ENCODE measurements around the gene PLA2G1B.

Gene PLA2G1B

DNA sequence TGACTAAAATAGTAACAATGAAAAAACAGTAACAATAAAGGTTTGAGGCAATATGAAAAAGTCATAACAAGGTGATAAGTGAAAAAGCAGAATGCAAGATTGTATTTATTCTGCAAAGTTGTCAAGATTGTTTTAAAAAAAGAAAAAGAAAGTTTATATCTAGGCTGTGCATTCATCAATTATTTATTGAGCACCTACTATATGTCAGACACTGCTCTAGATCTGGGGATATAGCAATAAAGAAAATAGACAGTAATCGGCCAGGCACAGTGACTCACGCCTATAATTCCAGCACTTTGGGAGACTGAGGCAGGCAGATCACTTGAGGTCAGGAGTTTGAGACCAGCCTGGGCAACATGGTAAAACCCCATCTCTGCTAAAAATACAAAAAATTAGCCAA is 3.8 kb downstream of the PLA2G1B start:
- no peak for DNase-seq

DNA sequence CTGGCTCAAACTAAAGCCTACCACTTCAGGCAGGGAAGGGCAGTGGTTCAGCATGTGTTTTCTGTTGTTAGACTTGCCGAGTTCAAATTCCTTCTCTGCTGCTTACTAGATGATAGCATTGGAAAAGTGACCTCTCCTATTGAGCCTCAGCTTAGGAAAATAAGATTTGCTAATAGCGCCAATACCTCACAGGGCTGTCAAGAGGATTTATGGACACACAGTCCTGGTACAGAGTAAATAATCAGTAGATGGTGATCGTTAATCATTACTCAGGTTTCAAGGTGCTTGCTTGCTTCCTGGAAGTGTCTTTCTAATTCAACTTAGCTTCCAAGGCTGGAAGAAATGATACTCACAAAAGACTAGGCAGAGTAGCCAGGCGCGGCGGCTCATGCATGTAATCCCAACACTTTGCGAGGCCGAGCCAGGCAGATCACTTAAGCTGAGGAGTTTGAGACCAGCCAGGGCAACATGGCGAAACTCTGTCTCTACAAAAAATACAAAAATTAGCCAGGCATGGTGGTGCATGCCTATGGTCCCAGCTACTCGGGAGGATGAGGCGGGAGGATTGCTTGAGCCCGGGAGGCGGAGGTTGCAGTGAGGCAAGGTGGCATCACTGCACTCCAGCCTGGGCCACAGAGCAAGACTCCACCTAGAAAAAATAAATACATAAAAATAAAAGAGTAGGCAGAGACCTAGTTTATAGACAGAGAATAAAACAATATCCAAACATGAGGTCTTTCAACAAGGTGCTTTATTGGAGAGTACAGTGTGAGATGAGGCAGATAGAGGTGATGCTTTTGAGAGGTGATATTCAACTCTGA is 6.0 kb downstream of the PLA2G1B start:
- no peak for DNase-seq

DNA sequence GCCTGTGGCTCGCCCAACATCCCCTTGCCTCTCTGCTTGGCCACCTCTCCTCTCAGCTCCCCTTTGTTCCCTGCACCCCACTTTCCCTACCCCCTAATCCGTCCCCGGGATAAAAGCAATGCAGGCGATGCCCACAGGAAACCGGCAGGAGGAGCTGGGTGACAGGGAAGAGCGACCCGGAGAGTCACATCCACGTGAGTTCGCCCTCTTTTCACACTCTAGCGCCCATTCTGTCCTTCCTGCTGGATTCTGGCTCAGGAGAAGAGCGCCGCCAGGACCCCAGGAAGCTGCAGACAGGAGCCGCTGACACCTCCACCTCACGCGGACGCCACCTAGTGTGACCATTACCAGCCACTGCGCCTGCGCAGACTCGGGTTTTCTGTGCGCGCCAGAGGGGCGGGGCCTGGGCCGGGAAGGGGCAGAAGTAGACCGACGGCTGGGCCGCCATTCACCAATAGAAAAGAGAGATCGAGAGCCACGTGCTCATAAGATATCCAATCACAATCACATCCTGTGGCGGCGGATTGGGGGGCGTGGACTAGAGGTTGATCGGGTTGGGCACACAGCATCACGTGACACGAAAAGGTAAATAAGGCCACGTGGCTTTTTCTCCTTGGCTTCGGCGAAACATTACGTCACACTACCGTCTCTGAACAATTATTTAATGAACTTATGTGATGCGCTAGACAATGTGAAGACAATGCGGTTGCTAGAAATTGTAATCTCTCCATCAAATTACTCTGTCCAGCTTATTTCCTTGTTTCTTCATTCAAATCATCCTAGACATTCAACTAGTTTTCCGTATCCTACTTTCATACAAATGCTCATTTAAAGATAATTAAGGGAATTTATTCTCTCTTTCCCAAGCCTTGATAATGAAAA is 10.1 kb downstream of the PLA2G1B start:
- DNase-seq: peak; percentile 100

DNA sequence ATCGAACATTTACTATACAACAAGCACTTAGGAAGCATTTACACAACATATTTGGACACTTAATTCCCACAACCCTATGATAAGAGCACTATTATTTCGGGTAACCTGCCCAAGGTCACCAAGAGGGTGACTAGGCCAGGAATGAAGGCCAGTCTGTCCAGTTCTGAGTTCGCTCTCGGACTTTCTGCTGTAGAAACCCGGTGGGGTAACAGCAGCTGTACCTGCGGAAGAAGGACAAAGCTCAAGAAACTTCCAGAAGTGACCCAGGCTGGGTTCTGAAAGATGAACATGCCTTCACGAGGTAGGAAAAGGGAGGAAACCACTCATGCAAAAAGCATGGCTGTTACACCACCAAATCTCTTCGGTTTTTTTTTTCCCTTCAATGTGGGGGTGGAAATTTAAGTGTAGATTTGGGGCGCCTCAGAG is 10.8 kb downstream of the PLA2G1B start:
- no peak for DNase-seq

DNA sequence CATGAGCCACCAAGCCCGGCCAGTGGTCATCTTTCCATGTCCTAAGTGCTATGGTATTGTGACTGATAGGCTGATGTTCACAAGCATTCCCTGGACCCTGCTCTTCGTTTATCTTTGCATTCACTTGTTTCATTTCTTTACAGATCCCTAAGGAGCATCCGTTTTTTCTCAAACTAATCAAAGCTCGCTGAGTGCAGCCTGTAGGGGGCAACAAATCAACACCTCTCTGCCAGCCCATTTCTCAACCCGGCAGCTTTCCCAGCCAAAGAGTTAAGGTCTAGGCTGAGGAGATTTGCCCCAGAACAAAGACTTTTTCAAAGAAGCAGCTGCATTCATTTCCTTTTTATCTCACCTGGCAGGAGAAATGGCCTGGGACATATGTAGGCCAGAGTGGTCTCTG is 13.4 kb downstream of the PLA2G1B start:
- no peak for DNase-seq

DNA sequence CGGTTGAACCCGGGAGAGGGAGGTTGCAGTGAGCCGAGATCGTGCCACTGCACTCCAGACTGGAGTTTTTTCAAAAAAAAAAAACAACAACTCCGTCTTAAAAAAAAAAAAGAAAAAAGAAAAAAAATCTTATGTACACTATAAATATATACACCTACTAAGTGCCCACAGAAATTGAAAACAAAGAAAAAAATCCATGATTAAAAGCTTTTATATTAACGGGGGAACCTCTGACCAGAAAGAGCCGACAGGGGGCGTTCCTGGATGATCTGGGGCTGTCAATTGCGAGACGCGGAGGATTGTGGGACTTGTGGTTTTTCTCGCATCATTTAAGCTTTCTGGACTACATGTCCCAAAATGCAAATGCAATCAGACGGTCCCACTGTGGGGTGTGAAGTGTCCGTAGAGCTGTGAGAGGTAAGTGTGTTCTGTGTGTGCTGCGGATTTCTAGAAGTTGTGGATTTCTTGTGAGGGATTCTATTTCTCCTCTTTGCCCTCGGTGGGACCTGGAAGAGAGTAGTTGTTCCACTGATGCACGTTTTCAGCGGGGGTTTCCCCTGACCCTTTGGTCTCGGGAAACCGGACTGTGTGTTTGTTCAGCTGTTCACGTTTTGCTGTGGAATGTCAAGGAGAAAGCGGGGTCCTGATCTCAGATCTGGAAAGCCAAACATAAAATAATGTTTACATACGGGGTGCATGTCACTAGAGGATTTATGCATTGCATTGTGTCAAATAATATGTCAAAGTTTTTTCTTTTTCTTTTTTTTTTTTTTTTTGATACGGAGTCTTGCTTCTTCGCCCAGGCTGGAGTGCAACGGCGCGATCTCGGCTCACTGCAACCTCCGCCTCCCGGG is 25.4 kb downstream of the PLA2G1B start, which contains the start of gene SIRT4:
TSS of gene SIRT4 (plus strand) at position 360 of the 854 bp plus-strand sequence. CDS start 1,241 bp downstream, outside the sequence.
- peak; percentile 94 for DNase-seq

DNA sequence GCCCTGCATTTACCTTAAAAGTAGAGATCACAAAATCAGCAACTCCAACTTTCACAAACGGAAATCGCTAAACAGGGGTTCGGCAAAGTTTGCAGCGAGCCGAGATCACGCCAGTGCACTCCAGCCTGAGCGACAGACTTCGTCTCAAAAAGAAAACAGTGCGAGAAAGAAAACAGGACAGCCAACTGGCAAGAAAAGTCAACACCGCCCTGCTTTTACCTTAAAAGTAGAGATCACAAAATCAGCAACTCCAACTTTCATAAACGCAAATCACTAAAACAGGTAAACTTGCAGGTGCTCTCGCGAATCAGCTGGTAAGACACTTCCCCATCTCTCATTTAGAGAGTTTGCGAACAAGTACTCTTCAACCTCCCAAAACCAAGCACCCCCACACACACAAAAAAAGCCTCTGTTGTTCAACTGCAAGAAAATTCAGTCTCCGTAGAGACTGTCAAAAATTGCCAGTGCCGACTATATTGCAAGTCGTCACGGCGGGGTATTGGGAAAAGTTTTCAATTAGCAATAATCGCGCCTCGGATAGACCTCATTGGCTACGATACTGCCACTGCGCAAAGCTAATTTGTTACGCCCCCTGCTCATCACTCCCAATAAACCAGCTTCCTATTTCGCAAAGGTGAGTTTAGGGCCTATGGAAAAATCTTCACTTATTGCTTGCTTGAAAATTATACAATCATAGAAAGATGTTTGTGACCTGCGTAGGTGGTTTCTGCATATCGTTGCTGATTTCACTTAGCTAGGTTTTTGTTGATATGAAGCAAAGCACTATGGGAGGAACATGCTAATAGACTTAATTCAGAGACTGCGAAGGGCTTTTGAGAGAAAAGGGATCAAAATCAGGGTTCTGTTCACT is 34.7 kb downstream of the PLA2G1B start, which contains the start of gene RNU4-1:
TSS of gene RNU4-1 (minus strand) at position 577 of the 871 bp plus-strand sequence.
- DNase-seq: peak; percentile 96

DNA sequence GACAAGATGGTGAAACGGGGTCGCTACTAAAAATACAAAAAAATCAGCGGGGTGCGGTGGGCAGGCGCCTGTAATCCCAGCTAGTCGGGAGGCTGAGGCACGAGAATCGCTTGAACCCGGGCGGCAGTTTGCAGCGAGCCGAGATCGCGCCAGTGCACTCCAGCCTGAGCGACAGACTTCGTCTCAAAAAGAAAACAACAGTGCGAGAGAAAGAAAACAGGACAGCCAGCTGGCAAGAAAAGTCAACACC is 35.2 kb downstream of the PLA2G1B start:
- no peak for DNase-seq

DNA sequence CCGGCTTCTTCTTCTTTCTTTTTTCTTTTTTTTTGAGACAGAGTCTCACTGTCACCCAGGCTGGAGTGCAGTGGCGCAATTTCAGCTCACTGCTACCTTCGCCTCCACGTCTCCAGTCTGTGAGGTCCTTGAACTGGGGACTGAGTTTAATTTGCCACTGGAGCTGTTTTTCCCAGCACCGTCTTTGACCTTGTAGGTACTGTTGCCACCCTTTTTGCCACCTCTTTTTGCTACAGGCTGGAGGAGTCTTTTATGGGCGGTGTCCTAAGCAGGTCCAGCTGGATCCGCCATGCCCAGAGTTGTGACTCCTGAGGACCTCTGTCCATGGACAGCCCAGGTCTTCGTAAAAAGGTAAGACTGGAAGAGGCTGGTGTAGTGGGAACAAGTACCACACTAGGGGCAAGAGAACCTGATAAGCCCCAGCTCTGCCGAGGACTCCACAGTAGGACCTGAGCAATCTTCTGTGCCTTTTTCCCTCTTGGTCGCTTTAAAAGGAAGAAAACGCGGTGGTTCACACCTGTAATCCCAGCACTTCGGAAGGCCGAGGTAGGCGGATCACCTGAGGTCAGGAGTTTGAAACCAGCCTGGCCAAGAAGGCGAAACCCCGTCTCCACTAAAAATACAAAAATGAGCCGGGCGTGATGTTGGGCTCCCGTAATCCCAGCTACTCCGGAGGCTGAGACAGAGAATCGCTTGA is 36.8 kb downstream of the PLA2G1B start:
- no peak for DNase-seq

DNA sequence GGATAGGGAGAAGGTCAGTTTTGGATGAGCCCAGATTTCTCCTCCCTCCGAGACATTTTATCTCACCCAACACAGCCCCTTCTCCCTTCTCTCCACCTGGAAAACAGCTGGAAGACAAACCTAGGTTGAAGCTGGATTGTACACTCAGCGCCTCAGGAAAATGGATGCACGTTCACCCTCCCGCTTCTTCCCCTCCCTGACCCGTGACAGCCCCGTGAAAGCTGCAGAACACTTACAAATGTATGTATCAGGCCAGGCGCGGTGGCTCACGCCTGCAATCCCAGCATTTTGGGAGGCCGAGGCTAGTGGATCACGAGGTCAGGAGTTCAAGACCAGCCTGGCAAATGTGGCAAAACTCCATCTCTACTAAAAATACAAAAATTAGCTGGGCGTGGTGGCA is 40.1 kb downstream of the PLA2G1B start:
- no peak for DNase-seq

DNA sequence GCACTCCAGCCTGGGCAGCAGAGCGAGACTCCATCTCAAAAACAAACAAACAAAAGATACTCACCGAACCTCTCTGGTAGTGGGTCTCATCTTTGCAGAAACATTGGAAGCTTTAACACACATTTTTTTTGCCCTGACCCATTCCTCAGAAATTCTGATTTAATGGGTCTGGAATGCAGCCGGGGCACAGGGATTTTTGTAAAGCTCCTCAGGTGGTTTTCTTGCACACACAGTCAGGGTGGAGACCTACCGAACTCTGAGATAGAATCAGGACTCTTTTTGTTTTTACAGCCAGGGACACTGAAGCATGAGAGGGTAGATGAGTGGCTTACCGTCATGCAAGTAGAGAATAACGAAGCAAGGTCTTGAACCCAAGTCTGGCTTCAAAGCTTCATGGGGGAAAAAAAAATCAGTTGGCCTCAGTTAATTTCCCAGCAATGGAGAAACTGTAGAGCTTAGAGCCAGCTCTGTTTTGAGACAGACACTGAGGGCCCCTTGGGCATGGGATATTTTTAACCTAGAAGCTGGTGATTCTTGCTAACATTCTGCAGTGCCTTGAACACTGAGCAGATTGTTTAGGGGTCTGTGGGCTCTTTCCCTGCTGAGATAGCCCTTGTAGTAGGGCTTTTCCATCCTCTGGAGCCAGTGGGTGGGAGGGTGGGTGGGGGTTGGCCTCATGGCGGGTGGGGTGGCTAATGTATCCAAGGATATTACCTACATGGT is 40.6 kb downstream of the PLA2G1B start:
- no peak for DNase-seq

DNA sequence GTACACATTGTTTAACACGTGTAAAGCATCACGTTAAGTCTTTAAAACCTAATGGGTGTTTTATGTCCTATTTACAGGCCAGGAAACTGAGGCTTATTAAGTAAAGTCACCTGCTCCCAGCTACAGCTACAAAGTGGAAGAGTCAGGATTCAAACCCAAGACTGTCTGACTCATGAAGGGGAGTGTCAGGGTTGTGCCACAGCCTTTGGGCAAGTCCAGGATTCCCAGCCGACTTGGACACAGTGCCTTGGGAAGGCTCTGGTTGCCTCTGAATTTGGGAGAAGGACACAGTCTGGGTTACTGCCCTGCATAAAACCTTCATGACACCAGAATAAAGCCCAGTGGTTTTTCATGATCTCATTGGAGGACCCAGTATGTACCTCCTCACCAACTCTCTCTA is 43.2 kb downstream of the PLA2G1B start:
- no peak for DNase-seq

DNA sequence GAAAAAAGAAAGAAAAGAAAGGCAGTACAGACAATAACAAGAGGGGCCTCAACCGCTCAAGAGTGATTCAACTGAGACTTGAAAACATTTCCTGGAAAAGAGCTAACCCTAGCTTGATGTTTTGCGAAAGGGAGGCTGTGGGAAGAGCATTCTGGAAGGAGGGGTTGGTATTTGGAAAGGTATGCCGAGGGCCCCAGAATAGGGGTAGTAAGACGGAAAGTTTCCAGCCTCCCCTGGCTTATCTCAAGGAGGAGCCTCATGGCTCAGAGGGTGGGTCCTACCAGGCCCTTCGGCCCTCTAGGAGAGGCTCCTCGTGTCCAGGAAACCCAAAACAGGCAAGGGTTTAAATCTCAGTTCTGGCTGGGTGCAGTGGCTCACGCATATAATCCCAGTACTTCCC is 44.3 kb downstream of the PLA2G1B start:
- no peak for DNase-seq

DNA sequence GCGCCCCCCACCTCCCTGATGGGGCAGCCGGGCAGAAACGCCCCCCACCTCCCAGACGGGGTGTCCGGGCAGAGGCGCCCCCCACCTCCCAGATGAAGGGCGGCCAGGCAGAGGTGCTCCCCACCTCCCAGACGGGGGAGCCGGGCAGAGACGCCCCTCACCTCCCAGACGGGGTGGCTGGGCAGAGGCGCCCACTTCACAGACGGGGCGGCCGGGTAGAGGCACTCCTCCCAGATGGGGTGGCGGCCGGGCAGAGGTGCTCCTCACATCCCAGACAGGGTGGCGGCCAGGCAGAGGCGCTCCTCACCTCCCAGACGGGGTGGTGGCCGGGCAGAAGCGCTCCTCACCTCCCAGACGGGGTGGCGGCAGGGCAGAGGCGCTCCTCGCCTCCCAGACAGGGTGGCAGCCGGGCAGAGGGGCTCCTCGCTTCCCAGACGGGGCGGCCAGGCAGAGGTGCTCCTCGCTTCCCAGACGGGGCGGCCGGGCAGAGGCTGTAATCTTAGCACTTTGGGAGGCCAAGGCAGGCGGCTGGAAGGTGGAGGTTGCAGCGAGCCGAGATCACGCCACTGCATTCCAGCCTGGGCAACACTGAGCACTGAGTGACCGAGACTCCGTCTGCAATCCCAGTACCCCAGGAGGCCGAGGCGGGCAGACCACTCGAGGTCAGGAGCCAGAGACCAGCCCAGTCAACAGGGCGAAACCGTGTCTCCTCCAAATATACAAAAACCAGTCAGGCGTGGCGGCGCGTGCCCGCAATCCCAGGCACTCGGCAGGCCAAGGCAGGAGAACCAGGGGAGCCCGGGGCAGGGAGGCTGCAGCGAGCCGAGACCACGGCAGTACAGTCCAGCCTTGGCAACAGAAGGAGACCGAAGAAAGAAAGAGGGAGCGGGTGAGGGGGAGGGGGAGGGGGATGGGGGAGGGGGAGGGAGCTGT is 49.2 kb downstream of the PLA2G1B start:
- no peak for DNase-seq

DNA sequence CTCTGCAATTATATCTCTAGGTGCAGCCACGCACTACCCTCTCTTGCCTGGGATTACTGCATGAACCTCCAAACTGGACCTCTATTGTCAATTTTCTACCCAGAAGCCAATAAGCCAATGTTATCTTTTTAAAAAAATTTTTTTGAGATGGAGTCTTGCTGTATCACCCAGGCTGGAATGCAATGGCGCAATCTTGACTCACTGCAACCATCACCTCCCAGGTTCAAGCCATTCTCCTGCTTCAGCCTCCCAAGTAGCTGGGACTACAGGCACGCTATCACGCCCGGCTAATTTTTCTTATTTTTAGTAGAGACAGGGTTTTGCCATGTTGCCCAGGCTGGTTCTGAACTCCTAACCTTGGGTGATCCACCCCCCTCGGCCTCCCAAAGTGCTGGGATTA is 50.8 kb downstream of the PLA2G1B start:
- DNase-seq: no peak

All from activated CD4-positive, alpha-beta T cell treated with anti-CD3 and anti-CD28 coated beads, Interleukin-2, Interleukin-6, amounts not matched to agents 100 ng/mL and 50 ng/mL, durations not matched to agents 16 hours and 8 hours (primary cell).